Activated naive CD4-positive, alpha-beta T cell treated with anti-CD3 and anti-CD28 coated beads, Interleukin-2, amount 50 U/mL, for 16 hours (primary cell): ENCODE results near the gene KRTAP12-3.
"Not testable (repeated sequence)": the region's sequence is repeated elsewhere in the genome, so short reads cannot be mapped to it uniquely, and the experiment has no call there.

Experiments
- DNase-seq: peaks from one replicate; pipeline ENCODE4 v3.0.0-alpha.2; 2020

Gene KRTAP12-3

DNA sequence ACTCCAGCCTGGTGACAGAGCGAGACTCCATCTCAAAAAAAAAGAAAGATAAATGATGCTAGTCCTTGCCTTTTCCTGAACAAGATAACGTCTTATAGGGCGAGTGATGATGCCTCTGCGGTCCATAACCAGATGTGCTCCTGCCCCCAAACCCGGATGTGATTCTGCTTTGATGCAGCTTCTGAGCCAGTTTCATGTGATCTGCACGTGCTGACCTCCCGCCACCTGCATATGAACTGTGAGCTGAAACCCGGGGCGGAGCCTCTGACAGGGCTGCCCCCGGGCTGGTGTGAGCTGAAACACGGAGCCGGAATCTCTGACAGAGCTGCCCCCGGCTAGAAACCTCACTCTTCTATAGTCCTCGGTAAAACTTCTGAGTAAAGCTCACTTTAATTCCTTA, 4.6 kb upstream of the KRTAP12-3 start:
- no peak for DNase-seq

DNA sequence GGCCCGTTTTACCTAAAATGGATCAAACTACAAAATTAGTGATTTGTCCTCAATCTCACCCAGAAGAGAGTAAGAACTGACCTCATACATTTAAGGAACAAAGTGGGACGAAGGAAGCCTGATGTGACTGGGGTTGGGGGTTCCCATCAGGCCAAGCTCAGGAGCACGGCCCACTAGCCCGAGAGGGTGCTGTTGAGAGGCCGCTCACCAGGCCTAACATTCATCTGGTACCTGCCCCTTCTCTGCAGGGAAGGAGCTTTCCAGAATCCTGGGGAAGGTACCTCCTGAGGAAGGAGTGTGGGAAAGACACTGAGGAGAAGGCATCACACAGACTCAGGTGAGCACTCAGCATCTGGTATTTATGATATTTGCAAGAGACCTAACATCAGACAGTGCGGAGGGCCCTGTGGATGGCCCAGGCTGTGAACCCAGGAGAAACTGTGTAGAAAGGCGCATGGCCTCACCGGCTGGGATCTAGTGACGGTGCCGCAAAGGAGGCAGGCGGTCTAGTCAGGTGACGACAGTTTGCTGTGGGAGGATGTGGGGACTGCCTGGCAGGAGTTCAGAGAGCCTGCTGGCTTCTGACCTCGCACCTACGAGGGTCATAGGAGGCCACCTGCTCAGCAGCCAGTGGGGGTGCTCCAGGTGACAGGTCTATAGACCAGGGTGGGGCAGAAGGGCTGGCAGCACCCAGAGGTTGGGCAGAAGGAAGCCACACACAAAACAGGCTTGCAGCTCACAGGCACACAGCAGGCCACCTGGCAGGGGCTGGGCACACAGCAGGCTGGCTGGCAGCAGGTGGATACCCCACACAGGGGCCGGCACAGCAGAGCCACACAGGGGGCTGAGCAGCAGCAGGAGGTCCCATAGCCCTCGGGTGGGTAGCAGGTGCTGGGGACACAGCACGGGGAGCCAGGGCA, 3.8 kb upstream of the KRTAP12-3 start:
- DNase-seq, result peak; percentile 31

DNA sequence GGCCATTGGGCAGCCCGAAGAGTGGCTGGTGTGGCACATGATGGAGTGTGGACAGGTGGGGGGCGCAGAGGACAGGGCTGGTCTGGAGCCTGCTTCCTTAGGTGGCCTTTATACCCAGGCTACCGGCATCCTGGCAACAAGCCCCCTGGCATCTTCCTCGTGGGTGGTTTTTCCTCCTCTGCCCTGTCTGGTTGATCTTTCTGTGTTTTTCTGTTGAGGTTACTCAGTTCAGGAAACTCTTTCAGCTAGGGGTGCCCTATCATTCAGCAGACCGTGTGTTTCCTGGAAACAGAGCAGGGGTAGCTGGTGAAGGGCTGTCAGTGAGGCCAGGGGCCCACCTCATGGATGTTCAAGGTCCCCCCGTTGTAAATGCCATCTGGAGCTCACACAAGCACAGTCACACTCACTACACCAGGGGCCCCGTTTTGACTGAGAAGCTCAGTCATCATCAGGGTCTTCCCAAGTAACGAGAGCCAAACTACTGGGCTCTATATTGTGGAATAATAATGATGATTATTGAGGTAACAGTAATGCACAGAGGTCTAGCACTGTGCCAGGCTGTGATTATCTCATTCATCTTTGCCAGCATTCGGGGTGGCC, 3.1 kb upstream of the KRTAP12-3 start, which contains the start of gene KRTAP12-4:
Gene KRTAP12-4, minus strand, starts transcription at position 84 of the 600 bp plus-strand sequence. Its CDS starts 45 bp downstream, at position 39.
- DNase-seq, result no peak

- DNase-seq, result no peak
These were observed 864 bp upstream of the KRTAP12-3 start for GRCh38 chr21:44656868-44657267.

DNA sequence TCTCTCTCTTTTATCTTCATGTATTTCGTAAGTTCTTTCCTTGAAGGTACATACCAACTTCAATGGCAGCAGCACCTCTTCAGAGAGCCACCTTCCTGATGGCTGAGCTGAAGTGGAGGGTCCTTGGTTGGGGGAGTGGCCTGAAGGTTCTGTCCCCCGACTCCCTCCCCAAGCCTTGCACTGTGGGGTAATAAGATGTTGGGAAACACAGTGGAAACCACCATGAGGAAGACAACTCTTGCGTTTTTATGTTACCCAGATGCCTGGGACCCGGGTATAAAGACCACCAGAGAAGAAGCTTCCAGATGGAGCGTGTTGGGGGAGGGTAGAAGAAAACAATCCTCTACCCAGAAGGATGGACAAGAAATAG, 794 bp downstream of the KRTAP12-3 start:
- DNase-seq, result no peak

DNA sequence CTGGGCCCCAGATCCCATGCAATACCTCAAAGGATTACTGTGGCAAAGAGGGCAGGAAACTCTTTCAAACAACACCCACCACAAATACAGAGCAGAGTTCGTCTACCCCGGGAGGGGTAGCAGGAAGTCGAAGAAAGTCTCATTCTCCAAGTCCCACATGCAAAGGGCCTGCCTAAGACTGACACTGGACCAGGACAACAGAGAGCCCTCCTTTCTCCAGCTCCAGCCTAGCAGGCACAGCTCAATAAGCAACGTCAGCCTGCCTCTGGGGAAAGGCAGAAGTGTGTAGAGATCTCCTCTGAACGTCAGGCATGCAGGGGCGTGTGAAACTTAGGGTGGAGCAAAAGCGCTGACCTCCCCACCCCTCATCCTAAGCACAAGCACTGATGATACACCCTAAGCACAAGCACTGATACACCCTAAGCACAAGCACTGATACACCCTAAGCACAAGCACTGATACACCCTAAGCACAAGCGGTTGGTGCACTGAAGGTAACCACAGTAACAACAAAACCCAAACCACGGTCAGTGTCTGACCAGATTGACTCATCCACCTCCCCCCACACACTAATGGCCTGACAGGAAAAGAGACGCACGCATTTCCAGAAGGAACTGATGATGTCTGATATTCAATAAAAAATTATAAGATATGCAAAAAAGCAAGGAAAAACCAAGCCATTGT, 1.3 kb downstream of the KRTAP12-3 start:
- no peak for DNase-seq

- not testable (repeated sequence) for DNase-seq
These were observed 3.8 kb downstream of the KRTAP12-3 start for GRCh38 chr21:44661567-44661966.

DNA sequence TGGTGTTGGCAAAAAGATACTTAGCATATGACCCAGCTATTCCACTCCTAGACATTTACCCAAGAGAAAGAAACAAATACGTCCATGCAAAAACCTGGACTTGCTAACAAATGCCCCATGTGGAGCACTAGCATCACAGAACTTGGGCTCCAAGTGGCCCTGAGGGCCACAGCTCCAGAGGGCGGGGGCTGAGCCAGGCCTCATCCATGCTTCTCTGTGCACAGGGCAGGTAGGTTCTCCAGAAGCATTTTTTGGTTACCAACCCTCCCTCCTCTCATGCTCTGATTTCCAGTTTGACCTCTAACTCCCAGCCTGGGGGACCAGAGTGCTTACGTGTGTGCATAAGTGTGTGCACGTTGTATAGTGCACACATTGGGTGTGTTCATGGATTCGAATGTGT, 7.0 kb downstream of the KRTAP12-3 start:
- no peak for DNase-seq

- DNase-seq, result no peak
These were observed 8.9 kb downstream of the KRTAP12-3 start, which contains the start of gene KRTAP12-2 for GRCh38 chr21:44666401-44667320. Gene KRTAP12-2, minus strand, starts transcription at chr21:44666927. Its CDS starts 41 bp downstream, at chr21:44666886.

DNA sequence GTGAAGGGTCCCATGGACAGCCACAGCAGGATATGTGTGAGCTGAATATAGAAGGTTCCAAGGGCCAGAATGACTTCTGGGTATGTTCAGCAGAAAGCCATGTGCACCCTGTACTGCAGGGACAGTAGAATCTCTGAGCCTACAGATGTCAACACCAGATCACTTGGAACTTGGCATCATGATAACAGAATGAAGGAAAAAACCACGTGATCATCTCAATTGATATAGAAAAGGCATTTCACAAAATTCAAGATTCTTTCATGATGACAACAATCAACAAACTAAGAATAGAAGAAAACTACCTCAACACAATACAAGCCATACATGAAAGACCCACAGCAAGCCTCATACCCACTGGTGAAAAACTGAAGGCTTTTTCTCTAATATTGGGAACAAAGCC, 9.9 kb downstream of the KRTAP12-3 start:
- no peak for DNase-seq

DNA sequence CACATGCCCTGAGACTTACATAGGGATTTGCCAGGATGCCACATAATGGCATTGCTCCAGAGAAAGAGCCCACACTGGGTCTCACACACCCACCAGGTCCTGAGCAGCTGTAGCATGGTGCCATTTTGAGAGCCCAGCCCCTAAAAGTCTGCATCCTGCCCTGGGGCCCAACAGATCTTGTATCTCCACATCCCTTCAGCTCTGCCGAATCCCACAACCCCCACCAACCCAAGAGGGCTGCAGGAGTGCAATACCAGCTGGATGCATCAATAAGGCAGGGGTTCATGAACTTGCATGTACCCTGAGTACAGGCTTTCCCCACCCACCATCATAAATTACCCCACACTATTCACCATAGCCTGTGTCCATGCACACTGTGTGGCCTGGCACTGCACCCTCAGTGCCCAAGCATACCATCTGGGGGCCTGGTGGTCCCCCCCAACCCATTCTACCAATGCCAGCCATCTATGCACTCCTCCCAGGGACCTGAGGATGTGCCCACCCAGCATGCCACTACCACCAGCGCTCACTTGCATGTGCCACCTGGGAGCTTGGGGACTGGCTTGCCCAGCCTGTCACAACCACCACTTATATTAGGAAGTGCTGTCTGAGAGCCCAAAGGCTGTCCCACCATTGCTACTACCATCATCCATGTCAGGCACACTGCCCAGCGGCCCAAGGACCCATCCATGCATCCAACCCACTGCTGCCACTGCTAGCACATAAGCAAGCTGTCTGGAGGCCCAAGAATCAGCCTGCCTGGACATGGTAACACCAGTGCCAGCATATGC, 13.1 kb downstream of the KRTAP12-3 start:
- no peak for DNase-seq

DNA sequence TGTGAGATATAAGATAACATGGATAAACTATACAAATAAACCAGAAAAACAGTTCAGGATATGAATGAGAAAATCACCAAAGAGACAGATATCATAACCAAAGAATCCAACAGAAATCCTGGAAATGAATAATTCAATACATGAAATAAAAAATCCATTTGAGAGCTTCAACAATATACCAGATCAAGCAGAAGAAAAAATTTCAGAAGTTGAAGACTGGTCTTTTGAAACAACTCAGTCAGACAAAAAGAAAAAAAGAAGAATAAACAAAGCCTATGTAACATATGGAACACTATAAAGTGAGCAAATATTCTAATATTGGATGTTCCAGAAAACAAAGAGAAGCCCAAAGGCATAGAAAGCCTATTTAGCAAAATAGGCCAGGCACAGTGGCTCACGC, 14.2 kb downstream of the KRTAP12-3 start:
- DNase-seq, result no peak

- no peak for DNase-seq
These were observed 20.1 kb downstream of the KRTAP12-3 start for GRCh38 chr21:44677881-44678280.

DNA sequence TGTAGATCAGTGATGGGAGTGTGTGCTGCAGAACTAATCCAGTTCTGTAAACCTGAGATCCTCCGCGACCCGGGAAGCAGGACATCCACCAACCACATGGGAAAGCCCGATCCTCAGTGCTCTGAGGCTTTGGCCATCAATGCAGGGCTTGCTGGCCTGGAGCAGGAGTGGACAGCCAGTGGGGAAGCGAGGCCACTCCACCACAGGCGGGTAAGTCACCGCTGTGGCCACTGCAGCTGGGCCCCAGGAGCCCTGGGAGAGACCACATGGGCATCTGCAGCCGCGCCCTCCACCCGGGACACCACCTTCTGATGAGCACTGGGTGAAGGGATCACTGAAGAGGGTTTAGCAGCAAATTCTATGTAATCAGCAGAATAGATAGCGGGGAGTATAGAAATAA, 23.4 kb downstream of the KRTAP12-3 start:
- no peak for DNase-seq

DNA sequence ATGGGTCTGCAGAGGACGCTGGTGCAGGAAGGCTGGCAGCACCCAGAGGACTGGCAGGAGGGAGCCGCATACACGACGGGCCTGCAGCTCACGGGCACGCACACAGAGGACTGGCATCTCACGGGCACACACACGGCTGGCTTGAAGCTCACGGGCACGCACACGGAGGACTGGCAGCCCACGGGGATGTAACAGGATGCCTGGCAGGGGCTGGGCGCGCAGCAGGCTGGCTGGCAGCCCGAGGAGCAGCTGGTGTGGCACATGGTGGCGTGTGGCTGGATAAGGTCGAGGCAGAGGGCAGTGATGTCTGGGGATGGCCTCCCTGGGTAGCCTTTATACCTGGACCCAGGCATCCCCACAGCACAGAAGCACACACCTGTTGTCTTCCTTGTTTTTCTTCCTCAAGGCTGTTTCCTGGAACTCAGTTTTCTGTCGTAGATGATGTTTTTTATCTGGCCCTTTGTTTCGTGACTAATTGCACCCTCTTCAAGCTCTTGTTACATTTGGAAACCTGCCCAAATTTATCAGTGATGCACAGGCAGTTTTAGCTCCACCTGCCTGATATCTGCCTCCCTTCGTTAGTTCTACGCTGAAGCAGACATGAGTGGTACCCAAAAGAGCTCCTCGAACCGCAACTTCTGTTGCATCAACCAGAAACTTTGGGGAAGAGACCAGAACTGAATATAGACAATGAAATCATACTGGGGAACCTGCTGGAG, 24.3 kb downstream of the KRTAP12-3 start, which contains the start of gene KRTAP12-1:
Gene KRTAP12-1, minus strand, starts transcription at position 303 of the 719 bp plus-strand sequence. Its CDS starts 40 bp downstream, at position 263.
- no peak for DNase-seq

DNA sequence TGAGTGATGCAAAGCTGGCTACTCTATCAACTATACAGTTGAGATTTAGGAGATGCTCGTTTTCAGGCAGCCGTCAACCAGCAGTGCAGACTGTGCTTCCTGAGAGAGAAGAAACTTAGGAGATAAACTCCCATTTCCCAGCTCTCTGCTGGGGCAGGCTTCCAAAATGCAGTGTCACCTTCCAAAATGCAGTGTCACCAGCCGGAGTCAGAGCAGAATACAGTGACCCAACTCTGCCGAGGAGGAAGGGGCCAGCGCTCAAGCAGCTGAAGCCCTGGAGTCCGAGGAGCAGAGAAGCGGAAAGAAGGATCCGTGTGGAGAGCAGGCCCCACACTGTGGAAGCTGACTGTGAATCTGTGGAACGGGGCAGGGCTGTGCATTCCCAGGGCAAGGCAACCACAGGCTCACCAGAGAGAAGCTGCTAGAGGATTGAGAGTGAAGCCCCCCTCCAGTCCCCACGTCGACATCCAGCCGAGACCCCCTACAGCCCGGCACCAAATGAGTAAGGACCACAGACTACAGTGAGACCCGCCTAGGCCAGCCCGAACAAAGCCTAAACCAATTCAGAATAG, 24.9 kb downstream of the KRTAP12-3 start:
- DNase-seq, result no peak

GRCh38 chr21:44684077-44684476, 26.3 kb downstream of the KRTAP12-3 start:
- no peak for DNase-seq

GRCh38 chr21:44684483-44684882, 26.8 kb downstream of the KRTAP12-3 start:
- DNase-seq, result no peak

- DNase-seq, result not testable (repeated sequence)
These were observed 27.3 kb downstream of the KRTAP12-3 start for GRCh38 chr21:44685050-44685449.
